Activated CD4-positive, alpha-beta T cell treated with anti-CD3 and anti-CD28 coated beads for 4 hours (primary cell): Measurements from ENCODE around the gene LTB.

Experiments
- DNase-seq, 2 donors: peaks; one replicate each; pipeline ENCODE4 v3.0.0-alpha.2; 2020

LTB gene, protein sequence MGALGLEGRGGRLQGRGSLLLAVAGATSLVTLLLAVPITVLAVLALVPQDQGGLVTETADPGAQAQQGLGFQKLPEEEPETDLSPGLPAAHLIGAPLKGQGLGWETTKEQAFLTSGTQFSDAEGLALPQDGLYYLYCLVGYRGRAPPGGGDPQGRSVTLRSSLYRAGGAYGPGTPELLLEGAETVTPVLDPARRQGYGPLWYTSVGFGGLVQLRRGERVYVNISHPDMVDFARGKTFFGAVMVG

DNA sequence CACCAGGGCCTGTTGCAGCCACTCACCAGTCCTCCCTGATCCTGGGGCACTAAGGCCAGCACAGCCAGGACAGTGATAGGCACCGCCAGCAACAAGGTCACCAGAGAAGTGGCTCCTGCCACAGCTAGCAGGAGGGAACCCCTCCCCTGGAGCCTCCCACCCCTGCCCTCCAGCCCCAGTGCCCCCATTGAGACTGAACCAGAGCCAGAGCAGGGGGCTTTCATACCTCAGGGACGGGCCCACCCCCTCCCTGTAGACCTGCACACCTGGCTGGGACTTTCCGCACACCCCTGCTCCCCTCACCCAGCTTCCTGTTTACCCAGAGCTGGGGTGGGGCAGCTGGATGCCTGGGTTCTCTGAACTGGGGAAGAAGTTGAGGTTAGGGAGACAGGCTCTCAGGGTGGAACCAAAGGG is at the start of gene LTB:
LTB (minus strand) TSS at position 195 of the 414 bp plus-strand sequence; CDS start at position 188, 7 bp downstream.
- DNase-seq: peak; percentile 64 to 74

DNA sequence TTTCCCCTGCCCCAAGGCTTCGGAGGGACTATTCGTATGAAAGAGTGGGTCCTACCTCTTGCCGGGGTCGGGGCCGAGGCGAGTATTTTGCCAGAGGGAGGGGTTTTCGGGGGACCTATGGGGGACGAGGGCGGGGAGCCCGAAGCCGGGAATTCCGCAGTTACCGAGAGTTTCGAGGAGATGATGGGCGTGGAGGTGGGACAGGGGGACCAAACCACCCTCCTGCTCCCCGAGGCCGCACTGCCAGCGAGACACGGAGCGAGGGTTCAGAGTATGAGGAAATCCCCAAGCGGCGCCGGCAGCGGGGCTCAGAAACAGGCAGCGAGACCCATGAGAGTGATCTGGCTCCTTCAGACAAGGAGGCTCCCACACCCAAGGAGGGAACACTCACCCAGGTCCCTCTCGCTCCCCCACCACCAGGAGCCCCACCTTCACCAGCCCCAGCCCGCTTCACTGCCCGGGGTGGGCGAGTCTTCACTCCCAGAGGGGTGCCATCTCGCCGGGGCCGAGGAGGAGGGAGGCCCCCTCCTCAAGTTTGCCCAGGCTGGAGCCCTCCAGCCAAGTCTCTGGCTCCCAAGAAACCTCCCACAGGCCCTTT is 49.6 kb upstream of the LTB start:
- DNase-seq: no peak

DNA sequence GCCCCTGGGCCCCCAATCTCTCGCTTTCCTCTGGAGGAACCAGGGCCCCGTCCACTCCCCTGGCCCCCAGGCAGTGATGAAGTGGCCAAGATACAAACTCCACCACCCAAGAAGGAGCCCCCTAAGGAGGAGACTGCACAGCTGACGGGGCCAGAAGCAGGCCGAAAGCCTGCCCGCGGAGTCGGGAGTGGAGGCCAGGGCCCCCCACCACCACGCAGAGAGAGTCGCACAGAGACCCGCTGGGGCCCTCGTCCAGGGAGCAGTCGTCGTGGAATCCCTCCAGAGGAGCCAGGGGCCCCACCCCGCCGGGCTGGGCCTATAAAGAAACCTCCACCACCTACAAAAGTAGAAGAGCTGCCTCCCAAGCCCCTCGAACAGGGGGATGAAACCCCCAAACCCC is 49.0 kb upstream of the LTB start:
- no peak for DNase-seq

DNA sequence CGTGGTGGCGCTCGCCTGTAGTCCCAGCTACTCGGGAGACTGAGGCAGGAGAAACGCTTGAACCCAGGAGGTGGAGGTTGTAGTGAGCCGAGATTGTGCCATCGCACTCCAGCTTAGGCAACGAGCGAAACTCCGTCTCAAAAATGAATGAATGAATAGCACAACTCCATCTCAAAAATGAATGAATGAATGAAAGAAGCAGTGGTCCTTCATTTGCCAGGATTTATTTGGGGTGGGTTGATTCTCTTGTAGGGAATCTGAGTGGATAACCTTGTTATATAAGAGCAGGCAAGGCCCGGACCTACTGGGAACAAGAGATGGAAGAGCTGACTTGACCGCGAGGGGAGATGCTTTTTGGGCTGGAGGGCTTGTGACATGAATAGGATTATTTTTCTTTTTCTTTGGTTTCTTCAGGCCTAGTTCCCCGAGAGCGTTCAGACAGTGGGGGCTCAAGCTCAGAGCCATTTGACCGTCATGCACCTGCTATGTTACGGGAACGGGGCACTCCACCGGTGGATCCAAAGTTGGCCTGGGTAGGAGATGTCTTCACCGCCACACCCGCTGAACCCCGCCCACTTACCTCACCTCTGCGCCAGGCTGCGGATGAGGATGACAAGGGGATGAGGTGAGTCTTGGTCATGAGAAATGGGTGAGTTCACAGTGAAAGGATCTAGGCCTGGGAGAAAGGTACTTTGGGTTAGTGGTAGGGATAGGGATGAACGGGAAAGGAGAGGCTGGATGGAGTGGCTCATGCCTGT is 48.1 kb upstream of the LTB start:
- no peak for DNase-seq

DNA sequence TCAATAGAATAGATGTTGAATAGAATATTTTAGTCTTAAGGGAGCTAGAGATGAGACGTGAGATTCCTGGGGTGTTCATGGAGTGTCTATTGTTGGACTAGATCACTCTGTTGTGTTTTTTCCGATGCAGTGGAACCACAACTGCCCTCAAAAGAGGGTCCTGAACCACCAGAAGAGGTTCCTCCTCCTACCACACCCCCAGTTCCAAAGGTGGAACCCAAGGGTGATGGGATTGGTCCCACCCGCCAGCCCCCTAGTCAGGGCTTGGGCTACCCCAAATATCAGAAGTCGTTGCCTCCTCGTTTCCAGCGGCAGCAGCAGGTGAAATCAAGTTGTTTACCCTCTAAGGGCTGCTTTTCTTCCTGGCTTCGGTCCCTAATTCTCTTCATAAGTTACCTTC is 46.8 kb upstream of the LTB start:
- DNase-seq: no peak

DNA sequence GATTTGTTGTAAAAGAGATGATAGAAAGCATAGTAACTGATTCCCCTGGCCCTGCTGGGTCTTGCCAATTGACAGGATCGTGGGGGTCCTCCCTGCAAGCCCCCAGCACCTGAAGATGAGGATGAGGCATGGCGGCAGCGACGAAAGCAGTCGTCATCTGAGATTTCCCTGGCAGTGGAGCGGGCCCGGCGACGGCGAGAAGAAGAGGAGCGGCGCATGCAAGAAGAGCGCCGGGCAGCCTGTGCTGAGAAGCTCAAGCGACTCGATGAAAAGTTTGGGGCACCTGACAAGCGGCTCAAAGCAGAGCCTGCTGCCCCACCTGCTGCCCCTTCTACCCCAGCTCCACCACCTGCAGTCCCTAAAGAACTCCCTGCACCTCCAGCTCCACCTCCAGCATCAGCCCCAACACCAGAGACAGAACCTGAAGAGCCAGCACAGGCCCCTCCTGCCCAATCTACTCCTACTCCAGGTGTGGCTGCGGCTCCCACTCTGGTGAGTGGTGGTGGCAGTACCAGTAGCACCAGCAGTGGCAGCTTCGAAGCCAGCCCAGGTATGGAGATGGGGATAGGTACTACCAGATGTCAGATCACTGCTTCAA is 45.6 kb upstream of the LTB start:
- DNase-seq: no peak

DNA sequence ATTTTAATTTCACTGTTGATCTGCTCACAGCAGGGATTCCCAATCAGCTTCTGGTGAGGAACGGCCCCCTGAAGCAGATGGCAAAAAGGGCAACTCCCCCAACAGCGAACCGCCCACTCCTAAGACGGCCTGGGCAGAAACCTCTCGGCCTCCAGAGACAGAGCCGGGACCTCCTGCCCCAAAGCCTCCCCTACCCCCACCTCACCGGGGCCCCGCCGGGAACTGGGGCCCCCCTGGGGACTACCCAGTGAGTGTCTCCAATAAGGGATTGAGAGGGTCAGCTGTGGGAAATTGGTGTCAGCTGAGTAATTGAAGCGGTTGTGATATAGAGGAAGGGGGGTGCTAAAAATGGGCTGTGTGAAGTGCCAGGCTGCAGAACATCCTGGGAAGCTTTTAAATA is 44.7 kb upstream of the LTB start:
- no peak for DNase-seq

DNA sequence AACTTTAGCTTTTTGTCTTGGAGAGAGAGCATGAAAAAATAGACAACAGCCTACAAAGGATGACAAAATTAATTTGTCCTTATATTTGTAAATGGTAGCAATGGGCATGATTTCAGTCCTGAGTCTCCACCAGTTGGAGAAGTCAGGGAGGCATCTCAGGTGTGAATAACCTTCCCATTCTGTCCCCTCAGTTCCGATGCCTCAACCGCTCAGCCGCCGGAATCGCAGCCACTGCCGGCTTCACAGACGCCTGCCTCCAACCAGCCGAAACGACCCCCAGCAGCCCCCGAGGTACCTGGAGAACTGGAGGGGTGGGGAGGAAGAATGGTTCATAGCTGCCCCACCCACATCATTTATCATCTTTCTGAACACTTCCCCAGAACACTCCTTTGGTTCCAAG is 41.8 kb upstream of the LTB start:
- DNase-seq: no peak

DNA sequence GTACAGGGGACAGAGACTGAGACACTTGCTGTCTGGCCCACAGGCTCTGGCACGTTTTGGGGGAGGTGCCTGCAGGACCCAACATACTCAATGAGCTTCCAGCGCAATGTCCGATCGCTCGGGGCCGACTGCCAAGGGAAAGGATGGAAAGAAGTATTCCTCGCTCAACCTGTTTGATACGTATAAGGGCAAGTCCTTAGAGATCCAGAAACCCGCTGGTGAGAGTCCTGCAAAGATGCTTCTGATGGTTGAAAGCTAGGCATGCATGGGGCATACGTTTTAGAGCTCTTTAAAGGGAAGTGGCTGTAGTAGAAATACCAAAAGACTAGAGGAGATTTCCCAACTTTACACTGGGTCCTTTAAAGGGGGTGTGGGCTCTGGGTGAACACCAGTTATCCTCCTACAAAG is 40.5 kb upstream of the LTB start:
- DNase-seq: no peak

DNA sequence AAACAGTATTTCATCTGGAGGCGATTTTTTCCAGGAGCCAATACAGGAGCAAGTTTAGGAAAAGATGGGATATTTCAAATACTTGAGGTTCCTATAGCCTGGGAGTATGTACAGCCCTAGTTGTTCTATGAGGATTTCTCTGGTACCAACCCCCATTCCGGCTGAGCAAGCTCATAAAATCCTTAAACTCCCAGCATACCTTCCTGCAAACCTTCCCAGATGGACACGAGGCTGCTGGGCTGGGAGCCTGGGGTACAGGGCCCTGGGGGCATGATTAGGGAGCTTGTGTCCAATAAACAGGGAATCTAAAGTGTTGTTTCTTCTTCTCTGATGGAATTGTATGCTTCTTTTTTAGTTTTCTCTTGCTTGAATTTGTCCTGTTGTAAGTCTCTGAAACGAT is 39.8 kb upstream of the LTB start:
- DNase-seq: no peak

DNA sequence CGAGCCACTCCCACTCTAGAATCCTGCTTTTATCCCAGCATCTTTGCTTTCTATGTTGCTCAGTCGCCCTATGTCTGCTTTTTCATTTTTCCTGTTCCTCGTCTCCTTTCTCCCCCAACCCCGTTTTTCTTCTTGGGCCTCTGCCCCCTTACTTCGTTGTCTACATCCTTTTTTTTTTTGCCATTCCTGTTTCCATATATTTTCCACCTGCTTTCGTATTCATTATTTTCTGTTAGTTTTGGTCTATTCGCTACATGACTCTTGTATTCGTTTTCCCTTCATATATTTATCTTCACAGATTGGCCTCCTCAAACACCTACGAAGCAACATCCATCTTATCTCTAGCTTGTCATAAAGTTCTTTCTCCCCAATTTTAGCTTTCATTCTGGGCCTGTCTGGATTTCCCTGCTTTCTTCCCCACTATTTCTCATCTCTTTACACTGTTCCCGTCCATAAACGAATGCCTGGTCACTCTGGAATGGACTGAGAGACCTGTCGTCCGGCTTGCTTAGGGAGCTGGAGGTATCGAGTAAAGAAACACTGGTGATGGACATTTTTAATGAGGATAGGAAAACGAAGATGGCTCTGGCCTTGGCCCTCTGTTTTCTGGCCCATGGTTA is 39.2 kb upstream of the LTB start:
- DNase-seq: no peak

DNA sequence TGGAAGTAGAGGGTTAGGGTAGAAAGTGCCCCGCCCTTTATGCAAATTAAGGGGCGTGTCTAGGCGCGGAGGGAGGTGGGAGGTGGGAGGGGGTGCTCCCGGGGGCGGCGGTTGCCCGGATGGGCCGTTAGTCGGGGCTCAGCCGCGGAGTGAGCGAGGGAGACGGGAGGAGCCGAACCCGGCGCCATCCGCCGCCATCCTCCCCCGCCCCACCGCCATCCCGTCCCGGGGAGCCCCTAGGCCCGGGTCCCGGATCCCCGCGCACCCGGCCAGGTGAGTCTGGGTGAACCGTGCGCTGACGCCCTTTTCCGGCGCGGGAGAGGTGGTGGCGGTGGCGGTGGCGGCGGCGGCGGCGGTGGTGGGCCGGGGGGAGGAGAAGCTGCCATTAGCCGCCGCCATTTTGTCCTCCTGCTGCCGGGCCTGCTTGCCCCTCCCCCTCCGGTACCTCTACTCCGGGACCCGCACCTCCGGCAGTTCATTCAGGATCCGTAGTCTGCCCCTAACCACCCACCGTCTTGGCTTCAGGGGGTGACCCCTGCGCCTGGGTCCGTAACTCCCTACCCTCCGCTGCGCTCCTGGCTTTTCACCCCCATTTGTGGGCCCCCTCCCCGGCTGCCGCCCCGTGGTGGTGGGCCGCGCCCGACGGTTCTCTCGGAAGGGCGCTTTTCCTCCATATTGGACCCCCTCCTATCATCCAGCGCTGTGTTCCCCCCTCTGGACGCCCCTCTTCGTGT is 38.5 kb upstream of the LTB start, which contains the start of gene PRRC2A:
PRRC2A (plus strand) TSS at position 130 of the 734 bp plus-strand sequence. CDS start 2,075 bp downstream, outside the sequence.
- DNase-seq: peak; percentile 96 to 97

DNA sequence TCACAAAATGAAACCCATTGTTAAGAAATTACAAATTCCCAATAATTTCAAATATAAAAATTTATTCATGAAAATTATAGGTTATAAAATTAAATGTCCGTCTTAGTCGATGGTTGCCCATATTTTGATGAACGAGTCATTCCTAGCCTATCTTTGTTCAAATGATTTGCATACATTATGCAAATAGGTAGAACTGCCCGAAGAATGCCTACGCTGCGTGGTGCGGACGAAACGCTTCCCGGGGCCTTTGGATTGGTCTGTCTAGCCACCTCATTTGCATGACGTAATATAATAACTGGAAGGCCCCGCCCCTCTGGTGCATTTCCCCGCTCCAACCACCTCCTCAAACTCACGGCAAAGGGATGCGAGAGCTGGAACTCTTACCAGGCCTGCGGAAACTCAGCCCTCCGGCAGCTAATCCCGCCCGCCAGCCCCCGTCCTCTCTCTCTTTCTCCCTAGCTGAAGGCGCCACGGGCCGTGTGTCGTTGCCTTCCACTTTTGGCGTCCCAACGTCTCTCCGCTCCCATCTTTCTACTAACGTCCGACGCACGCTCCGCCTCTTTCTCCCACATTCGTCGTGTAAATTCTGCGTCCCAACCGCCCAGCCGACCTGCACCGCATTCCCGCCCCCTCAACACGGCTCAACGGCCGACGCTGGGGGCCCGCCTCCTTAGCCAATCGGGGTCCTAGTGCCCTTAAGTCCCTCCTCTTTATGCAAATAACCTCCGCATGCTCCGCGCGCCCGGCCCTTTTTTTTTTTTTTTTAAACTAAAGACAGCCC is 37.8 kb upstream of the LTB start:
- DNase-seq: peak; percentile 91 to 97

DNA sequence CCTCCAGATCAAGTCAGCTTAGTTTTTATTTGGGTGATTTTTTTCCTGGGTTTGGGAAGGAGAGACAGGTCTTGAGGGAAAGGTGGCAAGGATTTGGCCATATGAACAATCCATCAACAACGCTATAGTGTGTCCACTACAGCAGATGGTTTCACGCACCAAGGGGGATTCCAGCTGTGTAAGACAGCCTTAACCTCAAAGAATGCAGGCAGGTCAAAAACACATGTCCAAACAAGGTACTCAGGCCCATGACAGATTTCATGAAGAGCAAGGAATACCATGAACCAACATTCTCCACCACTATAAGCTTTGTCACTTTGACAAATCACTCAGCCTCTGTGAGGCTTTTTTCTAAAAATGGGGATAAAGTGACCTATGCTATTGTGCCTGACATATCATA is 34.8 kb upstream of the LTB start:
- DNase-seq: no peak

DNA sequence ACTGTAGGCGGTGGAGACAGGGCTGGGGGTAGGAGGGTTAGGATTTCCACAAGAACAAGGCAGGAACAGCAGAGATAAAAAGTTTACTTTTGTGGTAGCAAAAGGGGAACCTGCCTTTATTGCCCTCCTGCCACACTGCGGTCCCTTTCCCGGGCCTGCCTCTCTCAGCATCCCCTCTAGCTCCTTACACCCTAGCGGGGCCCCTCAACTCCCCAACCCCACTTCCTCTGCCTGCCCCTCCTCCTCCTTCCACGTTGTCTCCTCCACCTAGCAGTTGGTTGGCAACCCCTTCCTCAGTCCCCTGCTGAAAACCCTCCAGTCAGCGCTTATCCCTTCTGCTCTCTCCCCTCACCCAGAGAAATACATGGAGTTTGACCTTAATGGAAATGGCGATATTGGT is 33.5 kb upstream of the LTB start:
- DNase-seq: no peak

DNA sequence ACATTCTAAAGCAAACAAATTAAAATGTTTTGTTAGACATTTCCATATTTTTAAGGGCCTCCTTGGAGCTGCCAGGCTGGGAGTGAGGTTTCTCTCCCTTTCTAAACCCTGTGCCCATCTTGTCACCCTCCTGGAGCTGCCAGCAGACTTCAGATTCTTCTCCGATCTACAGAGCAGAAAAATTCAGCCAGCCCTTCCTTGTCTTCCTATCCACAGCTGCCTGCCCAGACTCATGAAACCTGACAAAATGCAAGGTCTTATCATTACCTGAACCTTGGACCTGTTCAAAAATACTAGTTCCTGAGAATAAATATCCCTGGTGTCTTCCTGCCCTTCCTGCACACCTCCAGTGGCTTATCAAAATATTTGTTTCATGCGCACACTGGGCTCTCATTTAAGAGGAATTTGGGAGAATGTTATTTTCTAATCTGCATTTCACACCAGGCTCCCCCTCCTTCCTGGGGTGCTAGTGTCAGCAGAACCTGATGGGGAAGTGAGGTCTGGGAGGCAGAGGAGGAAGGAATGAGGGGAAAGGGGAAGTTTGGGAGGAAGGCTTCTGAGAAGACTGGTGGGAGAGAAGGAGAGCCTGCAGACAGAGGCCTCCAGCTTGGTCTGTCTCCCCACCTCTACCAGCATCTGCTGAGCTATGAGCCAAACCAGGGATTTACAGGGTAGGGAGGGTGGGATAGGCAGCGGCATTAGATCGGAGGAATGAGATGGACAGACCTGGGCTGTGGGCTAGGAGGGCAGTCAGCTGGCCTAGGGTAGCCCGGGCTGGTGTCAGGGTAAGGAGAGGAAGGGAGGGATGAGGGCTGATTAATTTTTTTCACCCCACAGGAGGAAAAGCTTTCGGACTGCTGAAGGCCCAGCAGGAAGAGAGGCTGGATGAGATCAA is 32.7 kb upstream of the LTB start, which contains the start of gene AIF1:
AIF1 (plus strand) TSS at position 551 of the 895 bp plus-strand sequence; CDS start at position 647, 96 bp downstream.
- no peak for DNase-seq

DNA sequence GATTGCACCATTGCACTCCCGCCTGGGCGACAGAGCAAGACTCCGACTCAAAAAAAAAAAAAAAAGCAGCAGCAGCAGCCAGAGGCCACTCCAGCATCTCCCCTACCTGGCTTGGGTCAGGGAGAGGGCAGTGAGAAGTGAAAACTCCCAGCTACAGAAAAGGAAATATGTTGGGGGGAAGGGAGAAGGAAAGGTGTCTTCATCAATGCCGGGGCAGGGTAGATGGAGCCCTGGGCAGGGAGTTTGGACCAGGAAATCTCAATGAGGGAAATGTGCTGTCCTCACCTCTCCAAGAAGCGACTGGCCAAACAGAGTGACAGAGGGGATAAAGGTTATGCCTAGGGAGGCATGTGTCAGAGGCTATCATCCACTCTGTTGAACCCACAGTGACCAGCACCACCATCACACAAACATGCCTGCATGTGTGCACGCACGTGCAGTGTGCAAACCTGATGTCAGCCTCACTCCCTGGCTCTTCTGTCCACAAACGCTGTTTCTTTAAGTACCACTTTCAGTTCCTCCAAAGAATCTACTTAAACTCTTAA is 31.9 kb upstream of the LTB start:
- DNase-seq: no peak

DNA sequence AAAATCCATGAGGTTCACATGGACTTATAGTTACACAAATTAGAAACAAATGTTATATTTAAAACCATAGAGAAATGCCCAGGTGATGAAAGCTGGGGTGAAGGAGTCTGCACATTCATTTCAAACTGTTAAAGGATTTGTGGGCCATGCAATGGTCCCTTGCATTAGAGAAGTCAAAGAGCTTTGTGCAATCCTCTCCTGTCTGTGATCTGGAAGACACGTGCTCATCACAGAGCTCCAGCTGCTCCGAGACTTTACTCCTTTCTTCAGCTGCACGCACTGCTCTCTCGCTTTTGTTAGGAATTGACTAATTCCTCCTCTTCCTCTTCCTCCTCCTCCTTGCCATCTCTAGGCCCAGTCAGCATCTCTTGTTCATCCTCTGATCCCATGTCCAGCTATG is 28.7 kb upstream of the LTB start:
- no peak for DNase-seq

DNA sequence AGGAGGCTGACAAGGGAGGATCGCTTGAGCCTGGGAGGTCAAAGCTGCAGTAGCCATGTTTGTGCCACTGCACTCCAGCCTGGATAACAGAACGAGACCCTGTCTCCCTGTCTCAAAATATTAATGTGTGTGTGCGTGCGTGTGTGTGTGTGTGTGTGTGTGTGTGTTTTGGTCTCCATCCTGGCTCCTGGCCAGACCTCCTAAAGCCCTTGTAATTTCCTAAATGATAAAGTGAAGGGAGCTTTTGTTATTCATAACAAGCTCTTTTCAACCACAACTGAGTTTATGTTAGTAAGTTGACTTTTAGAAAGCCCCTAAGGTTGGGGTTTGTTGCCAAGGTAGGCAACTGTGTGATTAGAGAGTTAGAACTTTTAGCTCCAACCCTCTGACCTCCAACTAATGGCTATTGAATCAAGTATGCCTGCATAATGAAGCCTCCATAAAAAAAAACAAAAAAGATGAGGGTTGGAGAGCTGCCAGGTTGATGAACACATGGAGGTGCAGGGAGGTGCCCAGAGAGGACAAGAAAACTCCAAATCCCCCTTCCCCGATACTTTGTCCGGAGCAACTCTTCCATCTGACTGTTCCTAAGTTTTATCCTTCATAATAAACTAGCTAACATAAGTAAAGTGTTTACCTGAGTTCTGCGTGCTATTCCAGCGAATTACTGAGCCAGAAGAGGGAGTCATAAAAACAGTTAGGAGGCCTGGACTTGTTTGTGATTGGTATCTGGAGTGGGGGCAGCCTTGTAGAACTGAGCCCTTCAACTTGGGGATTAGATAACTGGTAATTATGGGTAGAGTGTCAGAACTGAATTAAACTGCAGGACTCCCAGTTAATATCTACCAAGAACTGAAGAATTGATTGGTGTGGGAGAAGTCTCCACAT is 27.5 kb upstream of the LTB start:
- no peak for DNase-seq
